ENCODE measurements around the gene MUL1. TPM values are rescaled to one million over a fixed set of nuclear protein-coding genes. Genes with fewer than 3 reads are reported as not detected.

MUL1 gene
- total and polyA plus RNA-seq, 9 of the 15 experiments (the other 6 are each of a cell fraction or from before 2014, with no cell fraction given), result 10.4 to 32.9 (median 19.3) TPM

GRCh38 chr1:20487236-20487590 lies 20.7 kb downstream of the MUL1 start:
- Histone ChIP-seq H3K27ac (ENCODE audit: extremely low read depth, low read depth, low read length) (no peak overlapping the region), H4K20me1 (replicated peaks; ENCODE audit: control insufficient read depth, insufficient read depth, low read length) (peaks cover 6% of the 10 kb centered on the region), H3K79me2 (ENCODE audit: control insufficient read depth, insufficient read depth, low read length) (no peaks in the 10 kb centered on the region), H3K27me3 (ENCODE audit: control insufficient read depth in 2 of 2, insufficient read depth in 2 of 2, low read length in 2 of 2) (peaks cover 31 to 67% of the 10 kb centered on the region in 2 experiments), H3K4me3 (no peak overlapping the region), H3K4me1 (replicated peaks in 1 of 2; ENCODE audit: control insufficient read depth in 2 of 2, insufficient read depth in 2 of 2, low read length in 2 of 2) (peaks cover 0 to 35% of the 10 kb centered on the region in 2 experiments; a peak in 3 of 5 replicates), H3K4me2 (ENCODE audit: insufficient read depth, low read length) (no peak overlapping the region), H2AFZ (ENCODE audit: low read depth, low read length) (no peak overlapping the region), H3K9me3 (replicated peaks; ENCODE audit: control insufficient read depth, insufficient read depth, low read depth, low read length) (no peaks in the 10 kb centered on the region; the same call in 1 of the 2 replicates), H3K9ac (ENCODE audit: insufficient read depth in 1 of 2, low read depth in 2 of 2, low read length in 2 of 2) (no peak overlapping the region), H3K9me1 (ENCODE audit: control insufficient read depth, insufficient read depth, low read length) (no peaks in the 10 kb centered on the region), H3K36me3 (ENCODE audit: control insufficient read depth, insufficient read depth, low read length) (no peaks in the 10 kb centered on the region)
- BruUV-seq (replicated peaks), result no TSS peak
- ChIA-PET CTCF (ENCODE audit: low intra/inter-chr PET ratio) (no interaction called here), POLR2A (interaction anchor here (0.8 kb wide), 1 partner anchor 692 kb away, joined by 5 read pairs; no protein-coding TSS in a partner anchor)
- WGBS (ENCODE audit: insufficient coverage, low coverage, missing lambda C conversion rate), result 5% methylated on average over 4 of the region's 4 CpGs
- in situ Hi-C loops (cut with MboI), result no loop called here
- FAIRE-seq (no peak), ATAC-seq (no peak), DNase-seq (ENCODE audit: extremely low read depth in 1 of 4, low spot score in 3 of 4) (no peak)
- intact Hi-C loops (cut with micrococcal nuclease), result no loop called here
- TF ChIP-seq NCOA4 (IDR thresholded peaks at IDR 0.05; ENCODE audit: partially characterized antibody), result no peak
- TF ChIP-seq THRAP3 (IDR thresholded peaks at IDR 0.05; ENCODE audit: borderline replicate concordance), result no peak
- no peak for TF ChIP-seq GABPB1 (CRISPR knock-in tag; IDR thresholded peaks at IDR 0.05)
- no peak for TF ChIP-seq TEAD1 (CRISPR knock-in tag; IDR thresholded peaks at IDR 0.05)
- no peak for TF ChIP-seq HBP1 (CRISPR knock-in tag; IDR thresholded peaks at IDR 0.05)
- no peak for TF ChIP-seq DIDO1 (tag; IDR thresholded peaks at IDR 0.05; ENCODE audit: low read depth)
- TF ChIP-seq ZNF134 (CRISPR knock-in tag; conservative IDR thresholded peaks at IDR 0.05), result no peak
- no peak for TF ChIP-seq HCFC1 (IDR thresholded peaks at IDR 0.05; ENCODE audit: low read depth, low read length)
- TF ChIP-seq KLF10 (CRISPR knock-in tag; IDR thresholded peaks at IDR 0.05), result no peak
- no peak for TF ChIP-seq TAF1 (IDR thresholded peaks at IDR 0.05; ENCODE audit: control insufficient read depth, extremely low read depth, insufficient read depth, low read length, severe bottlenecking)
- TF ChIP-seq, protein P1, sequence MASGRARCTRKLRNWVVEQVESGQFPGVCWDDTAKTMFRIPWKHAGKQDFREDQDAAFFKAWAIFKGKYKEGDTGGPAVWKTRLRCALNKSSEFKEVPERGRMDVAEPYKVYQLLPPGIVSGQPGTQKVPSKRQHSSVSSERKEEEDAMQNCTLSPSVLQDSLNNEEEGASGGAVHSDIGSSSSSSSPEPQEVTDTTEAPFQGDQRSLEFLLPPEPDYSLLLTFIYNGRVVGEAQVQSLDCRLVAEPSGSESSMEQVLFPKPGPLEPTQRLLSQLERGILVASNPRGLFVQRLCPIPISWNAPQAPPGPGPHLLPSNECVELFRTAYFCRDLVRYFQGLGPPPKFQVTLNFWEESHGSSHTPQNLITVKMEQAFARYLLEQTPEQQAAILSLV (tag; IDR thresholded peaks at IDR 0.05), result no peak
- TF ChIP-seq, protein P2, sequence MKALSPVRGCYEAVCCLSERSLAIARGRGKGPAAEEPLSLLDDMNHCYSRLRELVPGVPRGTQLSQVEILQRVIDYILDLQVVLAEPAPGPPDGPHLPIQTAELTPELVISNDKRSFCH (CRISPR knock-in tag; IDR thresholded peaks at IDR 0.05), result no peak
- TF ChIP-seq, protein P2 (tag; IDR thresholded peaks at IDR 0.05), result no peak
- TF ChIP-seq, protein P3, sequence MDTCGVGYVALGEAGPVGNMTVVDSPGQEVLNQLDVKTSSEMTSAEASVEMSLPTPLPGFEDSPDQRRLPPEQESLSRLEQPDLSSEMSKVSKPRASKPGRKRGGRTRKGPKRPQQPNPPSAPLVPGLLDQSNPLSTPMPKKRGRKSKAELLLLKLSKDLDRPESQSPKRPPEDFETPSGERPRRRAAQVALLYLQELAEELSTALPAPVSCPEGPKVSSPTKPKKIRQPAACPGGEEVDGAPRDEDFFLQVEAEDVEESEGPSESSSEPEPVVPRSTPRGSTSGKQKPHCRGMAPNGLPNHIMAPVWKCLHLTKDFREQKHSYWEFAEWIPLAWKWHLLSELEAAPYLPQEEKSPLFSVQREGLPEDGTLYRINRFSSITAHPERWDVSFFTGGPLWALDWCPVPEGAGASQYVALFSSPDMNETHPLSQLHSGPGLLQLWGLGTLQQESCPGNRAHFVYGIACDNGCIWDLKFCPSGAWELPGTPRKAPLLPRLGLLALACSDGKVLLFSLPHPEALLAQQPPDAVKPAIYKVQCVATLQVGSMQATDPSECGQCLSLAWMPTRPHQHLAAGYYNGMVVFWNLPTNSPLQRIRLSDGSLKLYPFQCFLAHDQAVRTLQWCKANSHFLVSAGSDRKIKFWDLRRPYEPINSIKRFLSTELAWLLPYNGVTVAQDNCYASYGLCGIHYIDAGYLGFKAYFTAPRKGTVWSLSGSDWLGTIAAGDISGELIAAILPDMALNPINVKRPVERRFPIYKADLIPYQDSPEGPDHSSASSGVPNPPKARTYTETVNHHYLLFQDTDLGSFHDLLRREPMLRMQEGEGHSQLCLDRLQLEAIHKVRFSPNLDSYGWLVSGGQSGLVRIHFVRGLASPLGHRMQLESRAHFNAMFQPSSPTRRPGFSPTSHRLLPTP (IDR thresholded peaks at IDR 0.05; ENCODE audit: borderline replicate concordance, extremely low read depth, insufficient read length), result no peak
- no peak for TF ChIP-seq ZBTB5 (IDR thresholded peaks at IDR 0.05)
